Hepatocyte (in vitro differentiated cells): Measurements from ENCODE around the gene WNT7B. TPM values are rescaled to one million over a fixed set of nuclear protein-coding genes. Genes with fewer than 3 reads are reported as not detected.

Source experiments
- DNase-seq: peaks from one replicate; pipeline ENCODE4 v3.0.0-alpha.2; 2016; ENCODE audit warnings: low spot score
- H2AFZ ChIP-seq: fragments of 200-600 bp; sonication (generic); 2 replicates; pipeline ENCODE4 v1.6.0; 2016; ENCODE audit warnings: antibody characterized with exemption, mild to moderate bottlenecking
- H3K27ac ChIP-seq: fragments of 200-600 bp; sonication (generic); 2 replicates; pipeline ENCODE4 v1.5.1; 2016; ENCODE audit warnings: mild to moderate bottlenecking
- H3K27me3 ChIP-seq: fragments of 200-600 bp; sonication (generic); 2 replicates; pipeline ENCODE4 v1.6.1; 2016
- H3K36me3 ChIP-seq: fragments of 200-600 bp; sonication (generic); replicated peaks from 2 replicates; pipeline ENCODE4 v1.5.1; 2016; ENCODE audit warnings: low read depth; ENCODE audit not compliant: insufficient read depth
- H3K4me1 ChIP-seq: fragments of 200-600 bp; sonication (generic); 2 replicates; pipeline ENCODE4 v1.5.1; 2016; ENCODE audit warnings: mild to moderate bottlenecking, moderate library complexity; ENCODE audit not compliant: insufficient read depth
- H3K4me2 ChIP-seq: fragments of 200-600 bp; sonication (generic); 2 replicates; pipeline ENCODE4 v1.6.0; 2016
- H3K4me3 ChIP-seq: fragments of 200-600 bp; sonication (generic); 2 replicates; pipeline ENCODE4 v1.5.1; 2016; ENCODE audit warnings: mild to moderate bottlenecking
- H3K79me2 ChIP-seq: fragments of 200-600 bp; sonication (generic); 2 replicates; pipeline ENCODE4 v1.6.0; 2017; ENCODE audit warnings: mild to moderate bottlenecking
- H3K9me2 ChIP-seq: fragments of 200-600 bp; sonication (generic); replicated peaks from 2 replicates; pipeline ENCODE4 v1.6.0; 2017; ENCODE audit warnings: mild to moderate bottlenecking; ENCODE audit not compliant: insufficient read depth
- H3K9me3 ChIP-seq: fragments of 200-600 bp; sonication (generic); 2 replicates; pipeline ENCODE4 v1.5.1; 2016; ENCODE audit warnings: low read depth, mild to moderate bottlenecking
- H4K20me1 ChIP-seq: fragments of 200-600 bp; sonication (generic); 2 replicates; pipeline ENCODE4 v1.6.0; 2016; ENCODE audit warnings: mild to moderate bottlenecking; ENCODE audit not compliant: insufficient read depth, poor library complexity, severe bottlenecking
- EZH2 ChIP-seq: fragments of 200-600 bp; sonication (generic); IDR thresholded peaks from 2 replicates; pipeline ENCODE4 v1.6.1; 2016; ENCODE audit warnings: antibody characterized with exemption, mild to moderate bottlenecking, borderline replicate concordance
- EZH2phosphoT487 ChIP-seq: fragments of 200-600 bp; sonication (generic); IDR thresholded peaks from one replicate; pipeline ENCODE4 v1.6.1; 2018; ENCODE audit warnings: antibody characterized with exemption, mild to moderate bottlenecking, low read depth, moderate library complexity; ENCODE audit not compliant: unreplicated experiment, severe bottlenecking
- WGBS: methylation state at CpG from one replicate; pipeline ENCODE4 v1.1.6; 2016; ENCODE audit warnings: low lambda C conversion rate; ENCODE audit errors: missing lambda C conversion rate; 5-methylcytosine and 5-hydroxymethylcytosine counted together
- polyA plus RNA-seq: library from polyadenylated mRNA; unstranded; fragments of >200 nt; fragmentation: Nextera tagmentation; extraction: Ambion mirVana; gene quantifications from 2 replicates; pipeline ENCODE4 v1.2.1, GENCODE V29; 2016
- total RNA-seq: library from RNA; depleted of rRNA; stranded (reverse); fragments of >200 nt; gene quantifications from 2 replicates; pipeline ENCODE4 v1.2.3, GENCODE V29; 2014
- TF ChIP-seq, protein P1 (sequence below): fragments of 200-600 bp; sonication (generic); IDR thresholded peaks from 2 replicates; pipeline ENCODE4 v1.5.1; 2016; ENCODE audit warnings: antibody characterized with exemption, mild to moderate bottlenecking; ENCODE audit not compliant: poor library complexity

The WNT7B gene
- total and polyA plus RNA-seq, 2 experiments from 2014 or later, result 1.9 to 2.4 TPM

DNA sequence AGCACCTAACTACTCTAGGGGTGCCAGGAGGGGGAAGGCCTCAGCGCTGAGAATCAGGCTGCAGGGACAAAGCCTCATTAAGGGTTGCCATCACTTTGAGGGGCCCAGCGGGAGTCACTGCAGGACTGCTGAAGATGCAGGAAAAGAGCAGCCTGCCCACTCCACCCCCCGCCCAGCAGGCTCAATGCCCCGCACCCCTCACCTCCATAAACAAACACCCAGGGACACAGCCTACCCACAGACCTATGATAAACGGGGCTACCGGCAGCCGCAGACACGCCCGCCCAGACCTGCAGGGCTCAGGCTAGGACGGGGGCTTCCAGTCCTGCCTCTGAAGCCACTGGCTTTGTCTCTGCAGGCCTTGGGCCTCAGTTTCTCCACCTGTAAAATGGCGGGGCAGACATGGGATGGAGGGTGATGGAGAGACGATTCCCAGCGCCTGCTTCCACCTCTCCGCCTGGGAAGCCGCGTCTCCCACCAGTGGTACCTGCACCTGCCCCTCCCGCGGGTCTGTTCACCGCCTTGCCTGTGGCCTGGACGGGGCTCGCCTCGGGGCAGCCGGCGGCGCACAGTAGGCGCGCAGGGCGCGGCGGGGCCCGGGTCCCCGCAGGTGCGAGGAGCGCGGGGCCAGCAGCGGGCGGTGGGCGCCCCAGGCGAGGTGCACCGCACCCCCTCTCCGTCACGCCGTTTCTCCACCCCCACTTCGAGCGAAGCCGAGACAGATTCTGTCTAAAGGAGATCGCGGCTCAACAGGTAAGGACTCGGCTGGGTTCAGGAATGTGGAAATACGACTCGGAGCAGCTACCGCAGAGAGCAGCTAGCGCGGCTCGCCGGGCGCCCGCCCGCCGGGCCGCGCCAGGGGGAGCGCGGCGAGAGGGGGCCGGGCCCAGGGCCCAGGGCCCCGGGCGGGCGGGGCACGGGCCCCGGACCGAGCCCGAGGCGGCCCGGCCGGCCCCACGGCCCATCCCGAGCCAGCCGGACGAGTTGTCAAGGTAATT lies 1.5 kb downstream of the WNT7B start:
- Histone ChIP-seq H3K79me2 (no peaks in the 10 kb centered on the region), H3K9me3 (no peaks in the 10 kb centered on the region), H3K9me2 (no peaks in the 10 kb centered on the region), H3K4me3 (no peak overlapping the region), H3K36me3 (no peaks in the 10 kb centered on the region), H3K4me2 (peak overlapping the region; percentile 98), H3K27ac (no peak overlapping the region), H3K27me3 (peaks cover 66% of the 10 kb centered on the region), H4K20me1 (no peaks in the 10 kb centered on the region), H3K4me1 (peaks cover 20% of the 10 kb centered on the region), H2AFZ (no peak overlapping the region)
- TF ChIP-seq, protein P1, sequence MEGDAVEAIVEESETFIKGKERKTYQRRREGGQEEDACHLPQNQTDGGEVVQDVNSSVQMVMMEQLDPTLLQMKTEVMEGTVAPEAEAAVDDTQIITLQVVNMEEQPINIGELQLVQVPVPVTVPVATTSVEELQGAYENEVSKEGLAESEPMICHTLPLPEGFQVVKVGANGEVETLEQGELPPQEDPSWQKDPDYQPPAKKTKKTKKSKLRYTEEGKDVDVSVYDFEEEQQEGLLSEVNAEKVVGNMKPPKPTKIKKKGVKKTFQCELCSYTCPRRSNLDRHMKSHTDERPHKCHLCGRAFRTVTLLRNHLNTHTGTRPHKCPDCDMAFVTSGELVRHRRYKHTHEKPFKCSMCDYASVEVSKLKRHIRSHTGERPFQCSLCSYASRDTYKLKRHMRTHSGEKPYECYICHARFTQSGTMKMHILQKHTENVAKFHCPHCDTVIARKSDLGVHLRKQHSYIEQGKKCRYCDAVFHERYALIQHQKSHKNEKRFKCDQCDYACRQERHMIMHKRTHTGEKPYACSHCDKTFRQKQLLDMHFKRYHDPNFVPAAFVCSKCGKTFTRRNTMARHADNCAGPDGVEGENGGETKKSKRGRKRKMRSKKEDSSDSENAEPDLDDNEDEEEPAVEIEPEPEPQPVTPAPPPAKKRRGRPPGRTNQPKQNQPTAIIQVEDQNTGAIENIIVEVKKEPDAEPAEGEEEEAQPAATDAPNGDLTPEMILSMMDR, result no peak
- TF ChIP-seq EZH2, result peak; percentile 48
- peak; percentile 77 for TF ChIP-seq EZH2phosphoT487
- peak; percentile 67 for DNase-seq
- WGBS, result 5% methylated on average over 56 of the region's 80 CpGs

DNA sequence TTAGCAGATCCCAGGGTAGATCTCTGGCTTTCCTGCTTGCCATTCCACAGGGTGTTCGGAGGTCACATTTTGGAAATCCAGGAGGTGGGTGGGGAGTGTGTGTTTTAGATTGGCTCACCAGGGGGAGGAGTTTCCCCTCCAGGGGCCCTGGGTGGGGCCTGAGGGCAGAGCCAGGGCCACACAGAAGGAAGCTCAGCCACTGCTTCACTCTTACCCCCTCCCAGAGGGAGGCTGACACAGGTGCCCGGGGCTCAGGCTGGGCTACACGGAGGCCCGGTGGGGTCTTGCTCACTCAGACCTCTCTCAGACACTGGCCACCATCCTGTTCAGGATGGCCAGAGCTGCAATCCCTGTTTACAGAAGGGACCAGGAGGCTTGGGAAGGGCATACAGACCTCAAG lies 2.5 kb downstream of the WNT7B start:
- Histone ChIP-seq H3K9me3 (no peaks in the 10 kb centered on the region), H2AFZ (no peak overlapping the region), H3K36me3 (no peaks in the 10 kb centered on the region), H4K20me1 (no peaks in the 10 kb centered on the region), H3K4me2 (peak overlapping the region; percentile 98), H3K4me3 (no peak overlapping the region), H3K27me3 (peaks cover 74% of the 10 kb centered on the region), H3K79me2 (no peaks in the 10 kb centered on the region), H3K4me1 (peaks cover 21% of the 10 kb centered on the region), H3K27ac (no peak overlapping the region), H3K9me2 (no peaks in the 10 kb centered on the region)
- no peak for DNase-seq
- TF ChIP-seq EZH2 (no peak), EZH2phosphoT487 (no peak)
- TF ChIP-seq, protein P1, result no peak
- WGBS, result 36% methylated on average over 4 of the region's 4 CpGs

DNA sequence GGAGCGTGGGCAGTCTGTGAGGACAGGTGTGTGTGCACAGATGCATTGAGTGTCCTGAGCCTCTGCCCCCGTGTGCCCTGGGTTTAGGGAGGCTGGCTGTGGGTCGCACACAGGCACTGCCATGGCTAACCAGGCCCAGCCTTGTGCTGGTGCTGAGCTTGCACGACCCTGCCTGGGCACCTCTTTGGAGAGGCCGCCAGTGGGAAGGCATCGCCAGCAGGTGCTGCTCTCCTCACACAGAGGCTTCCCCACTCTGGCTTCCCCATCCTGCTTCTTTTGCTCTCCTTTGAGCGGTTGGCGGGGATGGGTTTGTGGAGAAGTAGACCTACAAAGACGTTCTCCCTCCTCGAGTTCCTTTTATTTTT lies 4.1 kb downstream of the WNT7B start:
- H2AFZ ChIP-seq, result no peak overlapping the region
- H3K4me1 ChIP-seq, result peaks cover 16% of the 10 kb centered on the region
- no peak overlapping the region for H3K4me2 ChIP-seq
- no peak for TF ChIP-seq EZH2phosphoT487
- TF ChIP-seq EZH2, result no peak
- TF ChIP-seq, protein P1, result no peak
- WGBS, result 68% methylated on average over 10 of the region's 10 CpGs
- peaks cover 72% of the 10 kb centered on the region for H3K27me3 ChIP-seq
- H3K9me3 ChIP-seq, result no peaks in the 10 kb centered on the region
- H3K4me3 ChIP-seq, result no peak overlapping the region
- H3K36me3 ChIP-seq, result no peaks in the 10 kb centered on the region
- H4K20me1 ChIP-seq, result no peaks in the 10 kb centered on the region
- DNase-seq, result no peak
- H3K79me2 ChIP-seq, result no peaks in the 10 kb centered on the region
- no peak overlapping the region for H3K27ac ChIP-seq
- no peaks in the 10 kb centered on the region for H3K9me2 ChIP-seq
